ENCODE data around the gene TAB2. TPM values are rescaled to one million over a fixed set of nuclear protein-coding genes. Genes with fewer than 3 reads are reported as not detected.

Gene TAB2
- total and polyA plus RNA-seq, 2 of the 8 experiments (the other 6 are each of a cell fraction or from before 2014, with no cell fraction given) = 40.4 to 63.0 TPM

DNA sequence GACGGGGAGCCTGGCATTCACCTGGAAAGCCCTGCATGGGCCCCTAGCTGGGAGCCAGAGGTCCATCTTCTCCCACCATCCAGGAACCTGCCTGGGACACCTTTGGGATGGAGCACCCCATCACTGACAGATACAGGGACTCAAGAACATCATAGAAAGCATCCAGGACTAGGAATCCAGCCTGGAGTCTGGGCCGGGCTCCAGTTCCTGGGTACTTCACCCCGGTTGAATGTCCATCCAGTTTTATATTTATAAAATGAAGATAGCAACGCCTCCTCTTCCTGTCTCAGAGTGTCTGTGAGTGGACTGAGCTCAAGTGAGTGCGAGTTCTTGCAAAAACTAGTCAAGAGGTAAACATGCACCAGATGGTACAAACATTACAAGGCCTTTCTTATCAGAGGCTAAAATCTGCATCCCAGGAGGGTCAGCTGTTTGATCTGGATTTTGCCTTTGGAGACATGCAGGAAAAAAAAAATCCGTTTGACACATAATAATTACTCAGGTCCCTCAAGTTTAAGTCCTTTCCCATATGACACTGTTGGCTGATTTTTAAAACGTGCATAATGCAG, 139.9 kb downstream of the TAB2 start:
- no peak overlapping the region for H3K27ac ChIP-seq (ENCODE audit: low read depth, low read length)
- H3K9ac ChIP-seq (replicated peaks in 1 of 4; ENCODE audit: extremely low read depth in 1 of 4, low read depth in 3 of 4, low read length in 3 of 4) = no peak overlapping the region
- FAIRE-seq (no peak), DNase-seq (ENCODE audit: low read depth in 1 of 2, low spot score in 2 of 2) (no peak)
- no peaks in the 10 kb centered on the region for H3K36me3 ChIP-seq (ENCODE audit: control insufficient read depth in 2 of 4, insufficient read depth in 4 of 4, low read length in 3 of 4)
- TF ChIP-seq EZH2 (IDR thresholded peaks at IDR 0.05; ENCODE audit: low read depth, low read length, severe bottlenecking) (no peak), EP300 (IDR thresholded peaks at IDR 0.05; ENCODE audit: borderline replicate concordance in 1 of 2, low read depth in 2 of 2, low read length in 2 of 2) (no peak), MAFK (IDR thresholded peaks at IDR 0.05; ENCODE audit: low read depth, low read length) (no peak), ASH2L (IDR thresholded peaks at IDR 0.05; ENCODE audit: low read length) (no peak)
- TF ChIP-seq, protein P1, sequence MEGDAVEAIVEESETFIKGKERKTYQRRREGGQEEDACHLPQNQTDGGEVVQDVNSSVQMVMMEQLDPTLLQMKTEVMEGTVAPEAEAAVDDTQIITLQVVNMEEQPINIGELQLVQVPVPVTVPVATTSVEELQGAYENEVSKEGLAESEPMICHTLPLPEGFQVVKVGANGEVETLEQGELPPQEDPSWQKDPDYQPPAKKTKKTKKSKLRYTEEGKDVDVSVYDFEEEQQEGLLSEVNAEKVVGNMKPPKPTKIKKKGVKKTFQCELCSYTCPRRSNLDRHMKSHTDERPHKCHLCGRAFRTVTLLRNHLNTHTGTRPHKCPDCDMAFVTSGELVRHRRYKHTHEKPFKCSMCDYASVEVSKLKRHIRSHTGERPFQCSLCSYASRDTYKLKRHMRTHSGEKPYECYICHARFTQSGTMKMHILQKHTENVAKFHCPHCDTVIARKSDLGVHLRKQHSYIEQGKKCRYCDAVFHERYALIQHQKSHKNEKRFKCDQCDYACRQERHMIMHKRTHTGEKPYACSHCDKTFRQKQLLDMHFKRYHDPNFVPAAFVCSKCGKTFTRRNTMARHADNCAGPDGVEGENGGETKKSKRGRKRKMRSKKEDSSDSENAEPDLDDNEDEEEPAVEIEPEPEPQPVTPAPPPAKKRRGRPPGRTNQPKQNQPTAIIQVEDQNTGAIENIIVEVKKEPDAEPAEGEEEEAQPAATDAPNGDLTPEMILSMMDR (IDR thresholded peaks at IDR 0.05; ENCODE audit: control extremely low read depth in 1 of 3, insufficient read depth in 1 of 3, low read depth in 1 of 3, low read length in 3 of 3) = no peak
- H4K5ac ChIP-seq (ENCODE audit: insufficient read length, low read depth, low read length) = no peak overlapping the region
- no peak overlapping the region for H4K91ac ChIP-seq (replicated peaks; ENCODE audit: insufficient read length, low read length)
- H2BK120ac ChIP-seq (replicated peaks; ENCODE audit: low read depth, low read length) = no peak overlapping the region
- H3K4ac ChIP-seq (replicated peaks; ENCODE audit: insufficient read length, low read depth, low read length) = no peak overlapping the region
- no peak overlapping the region for H3K4me3 ChIP-seq (ENCODE audit: extremely low read depth in 1 of 4, insufficient read depth in 2 of 4, low read depth in 3 of 4, low read length in 4 of 4)
- no peak overlapping the region for H3K23ac ChIP-seq (ENCODE audit: insufficient read length)
- H3K79me1 ChIP-seq (ENCODE audit: low read depth, low read length) = no peaks in the 10 kb centered on the region
- POLR2A ChIA-PET (ENCODE audit: partially characterized antibody) = no interaction called here
- H3K27me3 ChIP-seq (replicated peaks in 1 of 4; ENCODE audit: control insufficient read depth in 3 of 4, extremely low read depth in 1 of 4, insufficient read depth in 3 of 4, low read length in 3 of 4) = peaks cover 0 to 5% (median 4%) of the 10 kb centered on the region in 4 experiments; a peak in 5 of 7 replicates
- H3K4me2 ChIP-seq (ENCODE audit: insufficient read depth in 1 of 2, low read depth in 2 of 2, low read length in 2 of 2) = no peak overlapping the region
- no peaks in the 10 kb centered on the region for H3K23me2 ChIP-seq (ENCODE audit: low read depth, low read length)
- no peaks in the 10 kb centered on the region for H3K9me3 ChIP-seq (ENCODE audit: insufficient read depth in 2 of 2, low read depth in 1 of 2, low read length in 1 of 2)
- H3K56ac ChIP-seq (replicated peaks; ENCODE audit: insufficient read length, low read depth, low read length) = no peak overlapping the region
- H3K79me2 ChIP-seq (ENCODE audit: control insufficient read depth in 1 of 2, insufficient read depth in 2 of 2, low read length in 2 of 2) = no peaks in the 10 kb centered on the region
- no peak overlapping the region for H2AFZ ChIP-seq (ENCODE audit: low read length)
- H2BK20ac ChIP-seq (ENCODE audit: low read length) = no peak overlapping the region
- CTCF ChIA-PET (ENCODE audit: partially characterized antibody) = interaction anchor here (0.7 to 2.2 kb wide), 6 partner anchors 11 to 263 kb away, joined by 3 to 6 read pairs (median 4); no protein-coding TSS in a partner anchor
- H2BK5ac ChIP-seq (ENCODE audit: low read depth, low read length) = no peak overlapping the region
- WGBS, 2 experiments (ENCODE audit: extremely low coverage in 1 of 2, insufficient coverage in 1 of 2, insufficient read length in 1 of 2, insufficient replicate concordance in 2 of 2, low coverage in 1 of 2, low lambda C conversion rate in 2 of 2, missing lambda C conversion rate in 1 of 2) = 85% methylated on average over 7 of the region's 7 CpGs; no CpG with 5 or more reads in 1 of the 2 experiments
- no peak overlapping the region for H3K14ac ChIP-seq (ENCODE audit: insufficient read length)
- H2AK5ac ChIP-seq (ENCODE audit: low read depth, low read length) = no peak overlapping the region
- no peak overlapping the region for H2BK15ac ChIP-seq (ENCODE audit: low read length)
- H4K8ac ChIP-seq (ENCODE audit: extremely low read depth, insufficient read depth, low read length) = no peak overlapping the region
- H4K20me1 ChIP-seq (replicated peaks in 1 of 2; ENCODE audit: control insufficient read depth in 1 of 2, insufficient read depth in 2 of 2, low read length in 2 of 2) = no peaks in the 10 kb centered on the region
- no peak overlapping the region for H2BK12ac ChIP-seq (ENCODE audit: low read depth, low read length)
- no peak overlapping the region for H3K18ac ChIP-seq (ENCODE audit: extremely low read depth, low read length)
- H3K4me1 ChIP-seq (replicated peaks in 1 of 4; ENCODE audit: control insufficient read depth in 3 of 4, insufficient read depth in 4 of 4, low read length in 3 of 4) = no peaks in the 10 kb centered on the region
